Cardiac muscle cell (in vitro differentiated cells and primary cell): ENCODE data around the gene BRD1. TPM values are rescaled to one million over a fixed set of nuclear protein-coding genes. Genes with fewer than 3 reads are reported as not detected.

ENCODE experiments used
- DNase-seq, 2 donors: peaks; one replicate each; pipeline versions ENCODE4 v3.0.0 to v3.0.0-alpha.2; 2010 to 2017; ENCODE audit warnings: low read depth in 1 of 2, low spot score in 1 of 2
- H3K27ac ChIP-seq: fragments of 200-600 bp; sonication (generic); 2 replicates; pipeline ENCODE4 v1.5.1; 2016
- H3K27me3 ChIP-seq: fragments of 200-600 bp; sonication (generic); 2 replicates; pipeline ENCODE4 v1.6.0; 2016; ENCODE audit warnings: control low read depth
- H3K36me3 ChIP-seq: fragments of 200-600 bp; sonication (generic); 2 replicates; pipeline ENCODE4 v1.5.1; 2016; ENCODE audit warnings: control low read depth
- H3K4me1 ChIP-seq: fragments of 200-600 bp; sonication (generic); 2 replicates; pipeline ENCODE4 v1.8.1; 2017; ENCODE audit warnings: low read depth, mild to moderate bottlenecking, mixed run types
- H3K4me3 ChIP-seq: fragments of 200-600 bp; sonication (generic); 2 replicates; pipeline ENCODE4 v1.5.1; 2016; ENCODE audit warnings: mild to moderate bottlenecking
- H3K9me3 ChIP-seq: fragments of 200-600 bp; sonication (generic); 2 replicates; pipeline ENCODE4 v1.5.1; 2017; ENCODE audit warnings: low read depth, mild to moderate bottlenecking, control low read depth
- polyA plus RNA-seq: library from polyadenylated mRNA; unstranded; fragments of >200 nt; fragmentation: Nextera tagmentation; extraction: Ambion mirVana; gene quantifications from 2 replicates; pipeline ENCODE4 v1.2.1, GENCODE V29; 2016
- total RNA-seq: library from RNA; depleted of rRNA; stranded (reverse); fragments of >200 nt; gene quantifications from 2 replicates; pipeline ENCODE4 v1.2.3, GENCODE V29; 2016
- TF ChIP-seq, protein P1 (sequence below): IDR thresholded peaks from 2 replicates; pipeline ENCODE4 v1.5.1; 2012; ENCODE audit warnings: low read depth, mild to moderate bottlenecking, low read length

Gene BRD1
- total and polyA plus RNA-seq, 2 experiments from 2014 or later = 25.8 to 40.9 TPM

DNA sequence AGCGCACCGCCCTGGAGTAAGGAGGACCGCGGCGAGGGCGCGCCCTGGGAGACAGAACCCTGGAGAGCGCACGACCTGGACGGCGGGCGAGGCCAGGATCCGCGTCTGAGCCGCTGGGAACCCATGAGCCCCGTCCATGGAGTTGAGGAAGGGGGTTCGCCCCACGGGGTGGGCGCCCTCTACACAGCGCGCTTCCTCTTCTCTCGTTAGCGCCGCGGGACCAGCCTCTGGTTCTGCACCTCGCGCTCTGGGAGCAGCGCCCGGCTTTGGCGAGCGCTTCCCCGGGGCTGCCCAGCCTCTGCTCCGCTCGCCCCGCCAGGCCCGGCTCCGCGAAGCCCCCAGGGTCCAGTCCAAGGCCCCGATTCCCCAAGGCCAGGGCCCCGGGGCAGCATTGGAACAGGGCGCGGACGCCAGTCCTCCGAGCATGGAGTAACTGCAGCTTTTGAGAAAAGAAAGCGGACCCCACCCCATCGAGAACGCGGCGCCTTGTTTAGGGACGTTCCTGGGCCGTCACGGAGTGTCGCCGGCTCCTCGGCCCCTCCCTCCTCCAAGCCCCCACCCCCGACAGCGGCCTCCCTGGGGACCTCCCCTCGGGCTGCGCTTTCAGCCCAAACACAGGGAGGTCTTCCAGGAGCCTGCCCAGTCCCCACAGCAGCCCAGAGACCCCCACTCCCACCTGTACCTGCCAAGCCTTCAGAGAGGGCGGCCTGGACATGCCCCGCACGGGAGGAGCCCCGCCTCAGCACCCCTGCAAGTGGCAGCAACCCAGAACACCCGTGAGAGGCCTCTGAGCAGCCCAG lies 56.2 kb downstream of the BRD1 start:
- Histone ChIP-seq H3K9me3 (no peaks in the 10 kb centered on the region), H3K4me1 (no peaks in the 10 kb centered on the region), H3K27me3 (no peaks in the 10 kb centered on the region), H3K27ac (no peak overlapping the region), H3K36me3 (peaks cover 27% of the 10 kb centered on the region), H3K4me3 (no peak overlapping the region)
- TF ChIP-seq, protein P1, sequence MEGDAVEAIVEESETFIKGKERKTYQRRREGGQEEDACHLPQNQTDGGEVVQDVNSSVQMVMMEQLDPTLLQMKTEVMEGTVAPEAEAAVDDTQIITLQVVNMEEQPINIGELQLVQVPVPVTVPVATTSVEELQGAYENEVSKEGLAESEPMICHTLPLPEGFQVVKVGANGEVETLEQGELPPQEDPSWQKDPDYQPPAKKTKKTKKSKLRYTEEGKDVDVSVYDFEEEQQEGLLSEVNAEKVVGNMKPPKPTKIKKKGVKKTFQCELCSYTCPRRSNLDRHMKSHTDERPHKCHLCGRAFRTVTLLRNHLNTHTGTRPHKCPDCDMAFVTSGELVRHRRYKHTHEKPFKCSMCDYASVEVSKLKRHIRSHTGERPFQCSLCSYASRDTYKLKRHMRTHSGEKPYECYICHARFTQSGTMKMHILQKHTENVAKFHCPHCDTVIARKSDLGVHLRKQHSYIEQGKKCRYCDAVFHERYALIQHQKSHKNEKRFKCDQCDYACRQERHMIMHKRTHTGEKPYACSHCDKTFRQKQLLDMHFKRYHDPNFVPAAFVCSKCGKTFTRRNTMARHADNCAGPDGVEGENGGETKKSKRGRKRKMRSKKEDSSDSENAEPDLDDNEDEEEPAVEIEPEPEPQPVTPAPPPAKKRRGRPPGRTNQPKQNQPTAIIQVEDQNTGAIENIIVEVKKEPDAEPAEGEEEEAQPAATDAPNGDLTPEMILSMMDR = no peak
- DNase-seq = no peak

DNA sequence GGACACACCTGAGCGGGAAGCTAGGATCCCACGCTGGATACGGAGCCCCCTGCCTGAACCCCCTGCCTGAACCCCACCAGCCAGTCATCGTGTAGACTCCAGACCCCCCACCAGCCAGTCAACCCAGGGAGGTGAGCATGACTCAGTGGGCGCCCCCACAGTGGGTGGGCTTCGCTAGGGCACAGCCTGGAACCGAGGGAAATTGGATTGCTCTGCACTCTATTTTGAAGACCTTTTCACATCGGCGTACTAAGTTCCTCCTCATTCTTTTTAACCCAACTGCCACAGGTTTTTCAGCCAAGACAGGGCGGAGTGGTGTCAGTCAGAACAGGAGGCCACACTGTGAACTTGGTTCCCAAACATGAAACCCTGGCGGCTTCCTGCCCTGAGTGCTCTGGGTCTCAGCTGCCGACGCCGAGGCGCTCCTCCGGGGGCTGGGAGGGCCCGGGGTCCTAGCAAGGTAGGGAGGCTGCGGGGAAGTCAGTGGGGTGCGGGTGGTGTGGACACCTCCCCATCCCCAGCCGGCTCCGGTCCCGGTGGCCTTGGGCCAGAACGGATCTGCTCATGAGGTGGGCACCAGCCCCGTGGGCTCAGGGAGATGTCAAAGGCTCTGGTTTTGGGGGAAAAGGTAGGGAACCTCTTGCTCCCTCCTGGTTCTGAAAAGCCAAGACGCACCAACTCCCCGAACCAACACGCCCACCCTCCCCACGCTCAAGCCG lies 57.0 kb downstream of the BRD1 start:
- H3K9me3 ChIP-seq = no peaks in the 10 kb centered on the region
- H3K27me3 ChIP-seq = no peaks in the 10 kb centered on the region
- no peak overlapping the region for H3K27ac ChIP-seq
- no peak overlapping the region for H3K4me3 ChIP-seq
- TF ChIP-seq, protein P1 = no peak
- no peak for DNase-seq
- H3K4me1 ChIP-seq = no peaks in the 10 kb centered on the region
- H3K36me3 ChIP-seq = peaks cover 25% of the 10 kb centered on the region

DNA sequence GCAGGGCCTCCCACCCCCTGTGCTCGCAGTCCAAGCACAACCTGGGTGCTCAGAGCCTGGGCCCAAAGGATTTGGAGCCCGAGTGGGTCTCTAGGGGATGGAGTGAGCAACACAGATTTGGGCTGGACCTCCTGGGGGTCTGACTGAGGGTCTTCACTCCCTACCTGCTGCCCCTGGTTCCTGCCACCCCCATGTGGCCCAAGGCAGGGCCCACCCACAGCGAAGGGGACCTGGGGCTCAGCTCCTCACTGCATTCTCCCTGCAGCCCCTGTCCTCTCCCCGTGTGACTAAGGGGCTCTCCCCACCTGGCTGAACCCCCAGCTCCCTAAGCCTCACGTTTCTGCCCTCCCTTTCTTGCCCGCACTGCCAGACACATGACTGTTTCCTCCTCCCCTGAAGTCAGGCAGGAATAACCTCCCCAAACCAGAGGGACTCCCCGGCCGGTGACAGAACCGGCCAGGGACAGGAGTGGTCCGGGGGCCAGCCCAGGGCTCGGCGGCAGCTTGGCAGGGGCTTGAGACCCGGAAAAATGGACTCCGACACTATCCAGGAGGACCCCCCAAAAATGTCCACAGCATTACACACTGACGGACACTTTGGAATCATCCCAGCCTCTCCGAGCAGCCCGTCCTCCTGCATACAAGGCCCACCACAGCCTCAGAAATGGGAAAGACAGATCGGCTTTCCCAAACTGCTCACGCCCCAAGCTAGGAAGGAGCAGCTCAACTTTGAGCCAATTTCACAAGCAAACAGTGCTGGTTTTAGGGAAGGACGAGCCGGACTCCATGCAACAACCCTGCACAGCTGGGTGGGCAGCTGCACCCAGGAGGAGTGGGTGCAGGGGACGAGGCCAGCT lies 57.8 kb downstream of the BRD1 start:
- H3K4me1 ChIP-seq = no peaks in the 10 kb centered on the region
- DNase-seq = no peak
- H3K9me3 ChIP-seq = no peaks in the 10 kb centered on the region
- no peaks in the 10 kb centered on the region for H3K27me3 ChIP-seq
- H3K27ac ChIP-seq = no peak overlapping the region
- TF ChIP-seq, protein P1 = no peak
- H3K36me3 ChIP-seq = peaks cover 25% of the 10 kb centered on the region
- no peak overlapping the region for H3K4me3 ChIP-seq

DNA sequence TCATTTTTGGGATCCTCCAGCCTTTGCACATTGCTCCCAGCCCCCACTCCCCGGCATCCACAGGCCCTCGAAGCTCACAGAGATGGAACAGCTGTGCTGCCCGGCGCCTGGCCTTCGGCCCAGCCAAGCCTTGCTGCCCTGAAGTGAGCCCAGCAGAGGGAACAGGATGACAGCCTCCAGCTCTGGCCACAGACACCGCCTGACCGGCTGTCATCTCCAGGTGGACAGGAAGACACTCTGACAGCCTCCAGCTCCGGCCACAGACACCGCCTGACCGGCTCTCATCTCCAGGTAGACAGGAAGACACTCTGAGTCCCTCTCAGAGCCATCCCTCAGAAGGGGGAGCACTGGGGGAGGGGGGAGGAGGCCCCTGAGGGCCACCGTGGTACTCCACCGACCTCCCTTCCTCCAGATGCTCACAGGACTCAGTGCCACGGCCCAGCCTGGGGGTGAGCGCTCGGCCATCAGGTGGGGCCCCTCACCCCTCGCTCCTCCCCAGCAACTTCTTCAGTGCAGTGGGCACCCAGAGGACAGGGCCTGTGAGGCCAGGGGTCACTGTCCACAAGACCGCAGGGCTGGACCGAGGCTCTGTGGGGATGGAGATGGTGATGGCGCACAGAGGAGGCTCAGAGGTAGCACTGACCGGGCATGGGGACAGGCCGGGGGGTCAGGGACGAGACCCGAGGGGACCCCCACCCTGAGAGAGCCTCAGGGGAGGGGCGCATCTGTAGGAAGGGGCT lies 58.6 kb downstream of the BRD1 start:
- Histone ChIP-seq H3K27ac (no peak overlapping the region), H3K9me3 (no peaks in the 10 kb centered on the region), H3K36me3 (peaks cover 17% of the 10 kb centered on the region), H3K27me3 (no peaks in the 10 kb centered on the region), H3K4me1 (no peaks in the 10 kb centered on the region), H3K4me3 (no peak overlapping the region)
- TF ChIP-seq, protein P1 = peak; percentile 3
- DNase-seq = peak in 1 of 2 donors; percentile 83
